GM18517 (cell line): ENCODE data around the gene HES4.
"Not testable (repeated sequence)": the region's sequence is repeated elsewhere in the genome, so short reads cannot be mapped to it uniquely, and the experiment has no call there.

ENCODE experiments used
- ATAC-seq: cut with Tn5 transposase; IDR thresholded peaks from one replicate; pipeline ENCODE4 v1.9.1; 2021; ENCODE audit warnings: mild to moderate bottlenecking, moderate library complexity; ENCODE audit not compliant: unreplicated experiment

HES4 gene

GRCh38 chr1:981491-981954, 18.4 kb downstream of the HES4 start:
- no peak for ATAC-seq

- no peak for ATAC-seq
Observed at GRCh38 chr1:980602-981395, 19.1 kb downstream of the HES4 start.

DNA sequence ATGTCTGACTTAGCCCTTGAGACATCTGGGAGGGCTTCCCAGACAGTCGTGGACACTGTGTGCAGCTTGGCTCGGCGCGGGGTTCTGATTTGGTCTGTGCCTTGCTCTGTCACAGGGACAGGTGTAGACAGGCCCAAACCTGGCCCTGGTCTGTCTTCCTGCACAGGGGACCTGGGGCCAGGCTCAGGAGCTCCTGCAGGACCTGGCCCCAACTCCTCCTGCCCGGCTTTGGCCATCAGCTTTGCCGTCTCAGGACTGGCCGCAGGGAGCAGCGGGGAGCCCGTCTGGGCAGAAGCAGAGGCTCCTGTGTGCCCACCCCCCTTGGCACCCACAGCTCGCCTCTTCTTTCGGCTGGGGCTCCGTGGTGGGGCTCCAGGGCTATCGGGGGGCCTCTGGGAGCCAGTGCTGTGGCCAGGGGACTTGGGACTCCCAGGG, 19.7 kb downstream of the HES4 start:
- ATAC-seq = no peak

DNA sequence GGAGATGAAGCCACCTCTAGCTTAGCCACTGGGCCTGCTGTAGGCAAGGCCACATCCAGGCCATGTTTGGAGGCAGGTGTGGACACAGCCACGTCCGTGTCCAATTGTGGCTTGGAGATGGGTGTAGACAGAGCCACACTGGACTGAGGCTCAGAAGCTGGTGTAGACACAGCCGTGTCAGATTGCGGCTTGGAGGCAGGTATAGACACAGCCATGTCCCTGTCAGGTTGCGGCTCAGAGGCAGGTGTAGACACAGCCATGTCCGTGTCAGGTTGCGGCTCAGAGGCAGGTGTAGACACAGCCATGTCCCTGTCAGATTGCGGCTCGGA, 20.2 kb downstream of the HES4 start:
- ATAC-seq = no peak

- no peak for ATAC-seq
Observed at GRCh38 chr1:978835-979743, 20.8 kb downstream of the HES4 start.

GRCh38 chr1:978069-978834, 21.6 kb downstream of the HES4 start:
- ATAC-seq = no peak

DNA sequence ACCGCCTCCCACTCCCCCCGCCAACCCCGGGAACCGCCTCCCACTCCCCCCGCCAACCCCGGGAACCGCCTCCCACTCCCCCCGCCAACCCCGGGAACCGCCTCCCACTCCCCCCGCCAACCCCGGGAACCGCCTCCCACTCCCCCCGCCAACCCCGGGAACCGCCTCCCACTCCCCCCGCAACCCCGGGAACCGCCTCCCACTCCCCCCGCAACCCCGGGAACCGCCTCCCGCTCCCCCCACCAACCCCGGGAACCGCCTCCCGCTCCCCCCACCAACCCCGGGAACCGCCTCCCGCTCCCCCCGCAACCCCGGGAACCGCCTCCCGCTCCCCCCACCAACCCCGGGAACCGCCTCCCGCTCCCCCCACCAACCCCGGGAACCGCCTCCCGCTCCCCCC, 23.1 kb downstream of the HES4 start:
- ATAC-seq = not testable (repeated sequence)

DNA sequence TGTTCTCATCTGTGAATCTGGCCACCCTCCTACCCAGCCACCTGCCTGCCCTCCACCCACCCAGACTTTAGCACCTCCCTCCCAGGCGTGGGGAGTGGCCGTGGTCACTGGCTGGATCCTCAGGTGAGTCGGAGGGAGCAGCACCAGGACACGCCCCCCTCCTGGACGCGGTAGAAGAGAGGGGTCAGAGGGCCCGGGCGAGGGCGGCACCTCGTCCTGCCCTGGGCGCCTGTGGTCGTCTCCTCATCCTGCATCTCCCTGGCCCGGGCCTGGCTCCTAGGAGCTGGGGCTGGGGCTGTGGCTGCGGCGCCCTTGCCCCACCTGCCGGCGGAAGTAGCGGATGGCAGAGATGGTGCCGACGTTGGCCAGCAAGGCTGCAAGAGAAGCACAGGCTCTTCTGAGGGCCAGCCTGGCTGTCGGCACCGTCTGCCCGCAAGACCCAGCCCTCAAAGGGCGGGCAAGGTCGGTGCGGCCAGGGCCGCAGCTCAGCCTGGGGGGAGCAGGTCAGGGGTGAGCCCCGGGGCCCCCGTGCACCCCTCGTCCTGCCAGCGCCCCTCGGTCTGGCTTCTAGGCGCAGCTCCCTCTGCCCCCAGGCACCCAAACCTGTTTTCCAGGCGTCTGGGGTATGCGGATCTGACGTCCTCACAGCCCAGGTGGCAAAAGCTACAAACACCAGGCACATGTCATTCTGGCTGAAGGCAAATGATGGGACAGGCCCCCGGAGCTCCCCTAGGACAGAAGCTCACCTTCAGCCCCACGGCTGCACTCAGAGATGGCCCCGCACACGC, 23.8 kb downstream of the HES4 start:
- peak; percentile 55 for ATAC-seq

GRCh38 chr1:975365-975764, 24.5 kb downstream of the HES4 start:
- no peak for ATAC-seq

DNA sequence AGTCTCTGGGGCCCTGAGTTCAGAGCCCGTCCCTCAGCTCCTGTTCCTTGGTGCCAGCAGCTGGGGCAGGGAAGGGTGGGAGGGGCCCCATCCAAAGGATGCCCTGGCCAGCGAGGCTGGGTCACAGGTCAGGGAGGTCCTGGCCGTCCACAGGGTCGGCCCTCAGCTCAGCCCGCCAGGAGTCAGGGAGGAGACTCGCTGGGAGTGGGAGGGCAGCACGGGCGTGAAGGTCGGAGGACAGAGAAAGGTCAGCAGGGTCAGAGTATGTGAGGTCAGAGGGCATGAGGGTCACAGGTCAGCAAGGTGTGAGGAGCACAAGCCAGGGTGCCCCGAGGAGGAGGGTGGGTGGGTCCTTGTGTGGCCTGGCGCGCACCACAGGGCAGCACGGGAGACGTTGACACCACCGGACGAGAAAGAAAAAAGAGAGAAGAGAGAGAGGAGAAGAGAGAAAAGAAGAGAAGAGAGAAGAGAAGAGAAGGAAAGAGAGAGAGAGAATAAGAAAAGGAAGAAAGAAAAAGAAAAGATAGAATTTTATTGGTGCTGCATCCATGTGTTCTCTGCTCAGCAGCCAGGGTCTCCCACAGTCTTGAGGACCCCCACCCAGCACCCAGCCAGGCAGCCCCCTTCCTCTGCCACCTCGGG, 25.1 kb downstream of the HES4 start:
- ATAC-seq = no peak

DNA sequence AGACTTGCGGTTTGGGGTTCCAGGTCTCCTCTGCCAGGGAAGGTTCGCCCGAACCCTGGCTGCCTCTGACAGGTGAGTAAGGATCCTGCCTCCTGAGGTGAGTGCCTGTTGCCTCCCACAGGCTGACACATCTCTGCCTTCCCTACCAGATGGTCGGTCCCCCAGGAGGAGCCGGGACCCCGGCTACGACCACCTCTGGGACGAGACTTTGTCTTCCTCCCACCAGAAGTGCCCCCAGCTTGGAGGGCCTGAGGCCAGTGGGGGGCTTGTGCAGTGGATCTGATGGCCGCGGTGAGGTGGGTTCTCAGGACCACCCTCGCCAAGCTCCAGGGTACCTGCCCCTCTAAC, 25.6 kb downstream of the HES4 start:
- no peak for ATAC-seq

DNA sequence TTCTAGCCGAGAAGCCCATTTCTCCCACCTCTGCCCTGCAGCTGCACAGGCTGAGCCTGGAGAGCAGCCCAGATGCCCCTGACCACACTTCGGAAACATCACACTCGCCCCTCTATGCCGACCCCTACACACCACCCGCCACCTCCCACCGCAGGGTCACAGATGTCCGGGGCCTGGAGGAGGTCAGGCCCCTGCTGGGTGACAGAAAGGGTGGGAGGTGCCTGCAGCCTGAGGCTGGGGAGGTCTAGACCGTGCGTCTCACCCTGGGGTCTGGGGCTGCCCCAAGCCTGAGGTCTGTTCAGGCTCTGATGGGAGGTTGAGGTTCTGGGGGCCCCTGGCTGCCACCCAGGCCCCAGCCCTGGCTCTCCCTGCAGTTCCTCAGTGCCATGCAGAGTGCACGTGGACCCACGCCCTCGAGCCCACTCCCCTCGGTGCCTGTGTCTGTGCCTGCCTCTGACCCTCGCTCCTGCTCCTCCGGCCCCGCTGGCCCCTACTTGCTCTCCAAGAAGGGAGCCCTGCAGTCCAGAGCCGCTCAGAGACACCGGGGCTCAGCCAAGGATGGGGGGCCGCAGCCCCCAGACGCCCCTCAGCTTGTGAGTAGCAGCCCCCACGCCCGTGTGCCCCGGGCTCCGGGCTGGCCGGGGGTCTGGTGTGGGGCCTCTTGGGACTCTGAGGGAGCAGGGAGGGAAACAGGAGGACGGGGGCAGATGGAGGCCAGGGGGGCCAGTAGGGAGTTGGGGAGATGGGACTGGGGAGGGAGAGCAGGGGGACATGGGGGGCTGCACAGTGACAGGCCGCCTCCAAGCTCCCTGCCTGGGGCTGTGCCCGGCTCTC, 26.2 kb downstream of the HES4 start:
- ATAC-seq = no peak

GRCh38 chr1:972726-973458, 27.0 kb downstream of the HES4 start:
- ATAC-seq = no peak

GRCh38 chr1:971751-972506, 28.0 kb downstream of the HES4 start:
- no peak for ATAC-seq

DNA sequence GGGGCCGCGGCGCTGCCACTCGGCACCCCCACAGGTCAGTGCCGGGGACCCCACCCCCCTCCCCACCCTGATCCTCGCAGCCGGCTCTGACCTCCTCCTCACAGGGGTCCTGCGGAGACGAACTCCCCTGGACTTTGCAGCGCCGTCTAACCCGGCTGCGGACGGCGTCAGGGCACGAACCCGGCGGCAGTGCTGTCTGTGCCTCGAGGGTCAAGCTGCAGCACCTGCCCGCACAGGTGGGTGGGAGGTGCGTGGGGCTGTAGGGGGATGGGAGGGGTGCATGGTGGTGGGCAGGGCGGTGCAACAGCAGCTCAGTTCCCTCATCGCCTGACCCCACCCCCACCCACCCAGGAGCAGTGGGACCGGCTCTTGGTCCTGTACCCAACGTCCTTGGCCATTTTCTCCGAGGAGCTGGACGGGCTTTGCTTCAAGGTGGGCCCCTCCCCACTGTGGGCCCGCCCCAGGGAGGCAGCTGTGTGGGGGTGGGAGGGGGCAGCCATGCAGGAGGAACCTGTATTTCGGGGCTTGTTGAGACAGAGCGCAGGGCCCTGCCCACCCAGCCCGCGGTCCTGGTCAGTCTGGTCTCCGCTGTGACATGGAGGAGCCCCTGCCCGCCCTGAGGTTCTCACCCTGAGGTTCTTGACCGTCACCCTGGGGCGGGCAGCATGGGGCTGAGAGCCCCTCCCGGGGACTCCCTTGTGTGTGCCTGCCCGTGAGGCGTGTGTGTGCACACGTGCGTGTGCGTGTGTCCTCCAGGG, 28.7 kb downstream of the HES4 start:
- ATAC-seq = no peak

GRCh38 chr1:970242-970972, 29.5 kb downstream of the HES4 start:
- ATAC-seq = no peak
